Mucosa of descending colon (tissue), 3 donors: ENCODE results near the gene CHEK1. TPM values are rescaled to one million over a fixed set of nuclear protein-coding genes. Genes with fewer than 3 reads are reported as not detected.
A peak's percentile ranks its signal among the peaks of the same experiment; 100 is the strongest.

ENCODE experiments used
- ATAC-seq: fragments of 200-7000 bp; cut with Tn5 transposase; one replicate; pipeline ENCODE4 v1.9.1; 2020; ENCODE audit warnings: mild to moderate bottlenecking, moderate library complexity
- DNase-seq, 3 donors: peaks; one replicate each; pipeline ENCODE4 v3.0.0-alpha.2; 2020
- H3K36me3 ChIP-seq: fragments of 200-600 bp; one replicate; pipeline ENCODE4 v1.8.0; 2021; ENCODE audit warnings: low read depth, mild to moderate bottlenecking
- H3K4me1 ChIP-seq: fragments of 200-600 bp; one replicate; pipeline ENCODE4 v1.8.0; 2021; ENCODE audit warnings: low read depth, mild to moderate bottlenecking
- H3K4me3 ChIP-seq: fragments of 200-600 bp; one replicate; pipeline ENCODE4 v1.8.0; 2021; ENCODE audit warnings: mild to moderate bottlenecking
- H3K9me3 ChIP-seq: fragments of 200-600 bp; one replicate; pipeline ENCODE4 v1.8.0; 2021; ENCODE audit warnings: mild to moderate bottlenecking
- intact Hi-C, 2 donors: fragments of 100-400 bp; cut with DNase I in 1 of 2; cut with micrococcal nuclease in 1 of 2; formaldehyde crosslinking; loops; one replicate each; pipeline versions ENCODE4 v1.11.0 to v1.11.1; 2022; cut with DNase I, micrococcal nuclease
- total RNA-seq, 3 donors: library from RNA; stranded (reverse); fragmentation: NEBNext Ultra II Directional in 2 of 3; extraction: Animal tissue kit (Norgen Biotek cat#: 25700) in 2 of 3; gene quantifications; one replicate each; pipeline versions ENCODE4 v1.2.1 to v1.2.4, GENCODE V29; 2021 to 2023
- TF ChIP-seq, protein P1 (sequence below): fragments of 200-600 bp; IDR thresholded peaks from one replicate; pipeline ENCODE4 v1.8.0; 2022; ENCODE audit warnings: antibody characterized with exemption, mild to moderate bottlenecking
- donor health status: DM: no; HTN: no; CAD: no; lungs with moderate emphysema.
- donor health status: DM: no; HTN: no; CAD: no.
- donor health status: DM: no; HTN: yes; CAD: no.

The CHEK1 gene
- total RNA-seq, 3 donors from 2014 or later: 5.6 to 15.0 (median 8.8) TPM

GRCh38 chr11:125649465-125650166, 24.7 kb downstream of the CHEK1 start:
- TF ChIP-seq, protein P1, sequence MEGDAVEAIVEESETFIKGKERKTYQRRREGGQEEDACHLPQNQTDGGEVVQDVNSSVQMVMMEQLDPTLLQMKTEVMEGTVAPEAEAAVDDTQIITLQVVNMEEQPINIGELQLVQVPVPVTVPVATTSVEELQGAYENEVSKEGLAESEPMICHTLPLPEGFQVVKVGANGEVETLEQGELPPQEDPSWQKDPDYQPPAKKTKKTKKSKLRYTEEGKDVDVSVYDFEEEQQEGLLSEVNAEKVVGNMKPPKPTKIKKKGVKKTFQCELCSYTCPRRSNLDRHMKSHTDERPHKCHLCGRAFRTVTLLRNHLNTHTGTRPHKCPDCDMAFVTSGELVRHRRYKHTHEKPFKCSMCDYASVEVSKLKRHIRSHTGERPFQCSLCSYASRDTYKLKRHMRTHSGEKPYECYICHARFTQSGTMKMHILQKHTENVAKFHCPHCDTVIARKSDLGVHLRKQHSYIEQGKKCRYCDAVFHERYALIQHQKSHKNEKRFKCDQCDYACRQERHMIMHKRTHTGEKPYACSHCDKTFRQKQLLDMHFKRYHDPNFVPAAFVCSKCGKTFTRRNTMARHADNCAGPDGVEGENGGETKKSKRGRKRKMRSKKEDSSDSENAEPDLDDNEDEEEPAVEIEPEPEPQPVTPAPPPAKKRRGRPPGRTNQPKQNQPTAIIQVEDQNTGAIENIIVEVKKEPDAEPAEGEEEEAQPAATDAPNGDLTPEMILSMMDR: no peak
- H3K36me3 ChIP-seq: no peaks in the 10 kb centered on the region
- intact Hi-C loops: no loop called here
- H3K4me1 ChIP-seq: no peaks in the 10 kb centered on the region
- no peak overlapping the region for H3K4me3 ChIP-seq
- DNase-seq (no peak), ATAC-seq (no peak)
- no peaks in the 10 kb centered on the region for H3K9me3 ChIP-seq

DNA sequence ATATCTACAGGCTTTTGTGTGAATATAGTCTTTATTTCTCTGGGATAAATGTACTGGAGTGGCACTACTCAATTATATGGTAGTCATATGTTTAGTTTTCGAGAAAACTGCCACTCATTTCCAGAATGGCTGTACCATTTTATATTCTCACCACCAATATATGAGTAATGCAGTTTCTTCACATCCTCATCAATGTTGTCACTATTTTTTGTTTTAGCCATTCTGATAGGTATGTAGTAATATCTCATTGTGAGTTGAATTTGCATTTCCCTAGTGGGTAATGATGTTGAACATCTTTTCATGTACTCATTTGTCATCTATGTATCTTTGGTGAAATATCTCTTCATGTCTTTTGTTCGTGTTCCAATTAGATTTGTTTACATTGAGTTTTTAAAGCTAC, 37.7 kb downstream of the CHEK1 start:
- H3K36me3 ChIP-seq: no peaks in the 10 kb centered on the region
- TF ChIP-seq, protein P1: no peak
- no peak overlapping the region for H3K4me3 ChIP-seq
- ATAC-seq: no peak
- intact Hi-C loops: no loop called here
- H3K4me1 ChIP-seq: no peaks in the 10 kb centered on the region
- no peak for DNase-seq
- H3K9me3 ChIP-seq: no peaks in the 10 kb centered on the region

- H3K36me3 ChIP-seq: no peaks in the 10 kb centered on the region
- H3K4me3 ChIP-seq: no peak overlapping the region
- no peak for DNase-seq
- intact Hi-C loops: no loop called here
- ATAC-seq: no peak
- H3K4me1 ChIP-seq: no peaks in the 10 kb centered on the region
- H3K9me3 ChIP-seq: no peaks in the 10 kb centered on the region
- TF ChIP-seq, protein P1: no peak
Measured at GRCh38 chr11:125663910-125664309, 38.9 kb downstream of the CHEK1 start.

DNA sequence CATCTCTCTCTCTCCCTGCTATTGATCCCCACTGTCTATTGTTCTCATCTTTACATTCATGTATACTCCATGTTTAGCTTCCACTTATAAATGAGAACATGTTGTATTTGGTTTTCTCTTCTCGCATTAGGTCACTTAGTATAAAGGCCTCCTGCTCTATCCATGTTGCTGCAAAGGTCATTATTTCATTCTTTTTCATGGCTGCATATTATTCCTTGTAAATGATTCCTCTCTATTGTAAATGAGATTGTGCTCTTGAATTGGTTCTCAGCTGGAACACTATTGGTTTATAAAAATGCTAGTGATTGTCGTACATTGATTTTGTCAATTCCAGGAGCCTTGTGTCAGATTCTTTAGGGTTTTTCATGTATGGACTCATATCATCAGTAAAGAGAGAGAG, 42.2 kb downstream of the CHEK1 start:
- Histone ChIP-seq H3K4me3 (no peak overlapping the region), H3K36me3 (no peaks in the 10 kb centered on the region), H3K4me1 (no peaks in the 10 kb centered on the region), H3K9me3 (no peaks in the 10 kb centered on the region)
- intact Hi-C loops: no loop called here
- ATAC-seq (no peak), DNase-seq (no peak)
- TF ChIP-seq, protein P1: no peak

GRCh38 chr11:125670172-125670571, 45.2 kb downstream of the CHEK1 start:
- TF ChIP-seq, protein P1: no peak
- no peaks in the 10 kb centered on the region for H3K4me1 ChIP-seq
- ATAC-seq: peak; percentile 81
- DNase-seq: no peak
- no peaks in the 10 kb centered on the region for H3K36me3 ChIP-seq
- no peak overlapping the region for H3K4me3 ChIP-seq
- intact Hi-C loops: no loop called here
- no peaks in the 10 kb centered on the region for H3K9me3 ChIP-seq
